Measurements from ENCODE around the gene ITGBL1.

The ITGBL1 gene, protein sequence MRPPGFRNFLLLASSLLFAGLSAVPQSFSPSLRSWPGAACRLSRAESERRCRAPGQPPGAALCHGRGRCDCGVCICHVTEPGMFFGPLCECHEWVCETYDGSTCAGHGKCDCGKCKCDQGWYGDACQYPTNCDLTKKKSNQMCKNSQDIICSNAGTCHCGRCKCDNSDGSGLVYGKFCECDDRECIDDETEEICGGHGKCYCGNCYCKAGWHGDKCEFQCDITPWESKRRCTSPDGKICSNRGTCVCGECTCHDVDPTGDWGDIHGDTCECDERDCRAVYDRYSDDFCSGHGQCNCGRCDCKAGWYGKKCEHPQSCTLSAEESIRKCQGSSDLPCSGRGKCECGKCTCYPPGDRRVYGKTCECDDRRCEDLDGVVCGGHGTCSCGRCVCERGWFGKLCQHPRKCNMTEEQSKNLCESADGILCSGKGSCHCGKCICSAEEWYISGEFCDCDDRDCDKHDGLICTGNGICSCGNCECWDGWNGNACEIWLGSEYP

DNA sequence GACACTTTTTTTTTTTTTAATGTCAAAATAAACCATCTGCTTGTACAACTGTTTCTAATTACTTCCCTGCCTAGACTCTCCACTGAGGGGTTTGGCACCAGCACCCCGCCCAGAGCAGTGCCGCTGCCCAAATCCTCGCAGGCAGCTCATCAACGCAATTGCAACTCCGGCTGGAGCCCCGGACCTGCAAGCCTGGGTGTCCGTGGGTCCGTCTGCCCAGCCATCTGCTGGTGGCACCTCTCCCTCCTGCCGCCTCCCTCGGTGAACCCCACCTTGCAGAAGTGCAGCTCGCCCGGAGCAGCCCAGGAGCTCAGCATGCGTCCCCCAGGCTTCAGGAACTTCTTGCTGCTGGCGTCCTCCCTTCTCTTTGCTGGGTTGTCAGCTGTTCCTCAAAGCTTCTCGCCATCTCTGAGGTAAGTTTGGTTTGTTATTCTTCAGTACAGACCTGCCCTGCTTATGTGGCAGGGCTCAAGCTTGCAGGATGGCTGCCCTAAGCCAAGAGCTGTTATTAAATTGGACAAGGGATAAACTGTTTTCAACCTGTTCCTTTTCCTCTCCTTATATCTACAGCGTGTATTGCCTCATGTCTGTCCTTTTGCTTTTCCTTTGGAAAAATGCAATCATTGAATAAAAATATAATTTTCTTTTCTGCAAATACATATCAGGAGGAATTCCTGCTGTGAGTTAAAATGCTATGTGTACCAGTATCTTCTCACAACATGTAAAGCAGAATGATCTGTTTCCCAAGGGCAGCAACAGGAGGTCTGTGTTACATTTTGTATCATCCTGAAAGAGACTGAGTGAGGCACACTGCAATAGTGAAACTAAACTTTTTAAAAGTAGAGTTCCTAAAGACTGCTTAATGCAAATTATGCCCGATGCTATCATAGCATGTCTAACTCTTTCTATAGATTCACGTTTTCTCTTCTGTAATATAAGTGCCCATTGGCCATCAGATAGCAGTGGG lies at the start of gene ITGBL1:
Gene ITGBL1, plus strand, starts transcription at position 157 of the 967 bp plus-strand sequence. Its CDS starts 159 bp downstream, at position 316.
- Histone ChIP-seq H3K36me3 (ENCODE audit: low read depth) (no peaks in the 10 kb centered on the region; the same call in 1 of the 2 replicates), H3K27me3 (ENCODE audit: insufficient read depth, poor library complexity, severe bottlenecking) (no peaks in the 10 kb centered on the region), H3K4me3 (ENCODE audit: severe bottlenecking) (peak within 1 kb of the TSS; percentile 6), H3K4me1 (ENCODE audit: insufficient read depth, poor library complexity, severe bottlenecking) (peaks cover 64% of the 10 kb centered on the region), H3K9me3 (ENCODE audit: severe bottlenecking) (no peaks in the 10 kb centered on the region), H3K27ac (ENCODE audit: poor library complexity, severe bottlenecking) (peak within 1 kb of the TSS; percentile 98)
- peak; percentile 58 for DNase-seq (ENCODE audit: low spot score)
- ATAC-seq (ENCODE audit: low read depth) = no peak
- TF ChIP-seq, protein P1, sequence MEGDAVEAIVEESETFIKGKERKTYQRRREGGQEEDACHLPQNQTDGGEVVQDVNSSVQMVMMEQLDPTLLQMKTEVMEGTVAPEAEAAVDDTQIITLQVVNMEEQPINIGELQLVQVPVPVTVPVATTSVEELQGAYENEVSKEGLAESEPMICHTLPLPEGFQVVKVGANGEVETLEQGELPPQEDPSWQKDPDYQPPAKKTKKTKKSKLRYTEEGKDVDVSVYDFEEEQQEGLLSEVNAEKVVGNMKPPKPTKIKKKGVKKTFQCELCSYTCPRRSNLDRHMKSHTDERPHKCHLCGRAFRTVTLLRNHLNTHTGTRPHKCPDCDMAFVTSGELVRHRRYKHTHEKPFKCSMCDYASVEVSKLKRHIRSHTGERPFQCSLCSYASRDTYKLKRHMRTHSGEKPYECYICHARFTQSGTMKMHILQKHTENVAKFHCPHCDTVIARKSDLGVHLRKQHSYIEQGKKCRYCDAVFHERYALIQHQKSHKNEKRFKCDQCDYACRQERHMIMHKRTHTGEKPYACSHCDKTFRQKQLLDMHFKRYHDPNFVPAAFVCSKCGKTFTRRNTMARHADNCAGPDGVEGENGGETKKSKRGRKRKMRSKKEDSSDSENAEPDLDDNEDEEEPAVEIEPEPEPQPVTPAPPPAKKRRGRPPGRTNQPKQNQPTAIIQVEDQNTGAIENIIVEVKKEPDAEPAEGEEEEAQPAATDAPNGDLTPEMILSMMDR (IDR thresholded peaks at IDR 0.05; ENCODE audit: poor library complexity, severe bottlenecking) = no peak

DNA sequence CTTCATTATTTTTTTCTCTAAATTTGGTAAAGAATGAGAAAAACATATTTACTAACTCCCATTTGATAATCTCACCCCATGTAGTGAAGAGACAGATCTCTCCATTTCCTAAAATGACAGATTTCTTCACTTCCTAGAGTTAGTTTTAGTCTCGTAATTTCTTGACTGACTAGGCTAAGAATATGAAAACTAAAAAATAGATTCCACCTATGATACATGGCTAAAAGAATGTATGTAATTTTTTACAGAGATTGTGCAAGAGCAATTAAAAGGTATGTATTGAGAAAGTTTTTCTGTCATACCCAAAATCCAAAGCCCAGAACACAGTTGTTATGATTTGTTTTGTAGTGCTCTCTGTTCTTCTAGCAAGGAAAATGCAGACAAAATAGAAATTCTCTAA lies 45.7 kb upstream of the ITGBL1 start:
- Histone ChIP-seq H3K36me3 (ENCODE audit: low read depth) (no peaks in the 10 kb centered on the region), H3K27me3 (ENCODE audit: insufficient read depth, poor library complexity, severe bottlenecking) (no peaks in the 10 kb centered on the region), H3K9me3 (ENCODE audit: severe bottlenecking) (no peaks in the 10 kb centered on the region), H3K4me1 (ENCODE audit: insufficient read depth, poor library complexity, severe bottlenecking) (peaks cover 24% of the 10 kb centered on the region), H3K4me3 (ENCODE audit: severe bottlenecking) (no peak overlapping the region), H3K27ac (ENCODE audit: poor library complexity, severe bottlenecking) (peak overlapping the region; percentile 73)
- TF ChIP-seq, protein P1 (IDR thresholded peaks at IDR 0.05; ENCODE audit: poor library complexity, severe bottlenecking) = no peak
- no peak for DNase-seq (ENCODE audit: low spot score)
- peak; percentile 80 for ATAC-seq (ENCODE audit: low read depth)

DNA sequence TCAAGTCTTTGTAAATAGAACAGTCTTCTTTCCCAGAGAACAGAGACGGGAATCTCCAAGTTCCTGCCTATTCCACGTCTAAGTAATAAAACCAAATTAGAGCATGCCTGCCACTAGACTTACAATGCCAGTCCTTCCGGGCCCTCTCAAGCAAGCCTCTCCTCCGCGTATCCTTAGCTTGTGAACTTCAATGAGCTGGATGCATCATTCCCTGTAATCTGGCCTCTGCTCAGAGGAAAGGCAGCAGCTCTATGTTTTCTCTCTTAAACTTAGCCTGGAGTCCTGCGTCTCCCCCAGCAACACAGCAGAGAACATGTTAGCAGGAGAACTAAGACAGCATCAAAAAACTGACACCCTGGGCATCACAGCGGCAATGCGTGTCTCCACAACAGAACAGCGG lies 44.3 kb upstream of the ITGBL1 start:
- ATAC-seq (ENCODE audit: low read depth) = no peak
- H3K9me3 ChIP-seq (ENCODE audit: severe bottlenecking) = no peaks in the 10 kb centered on the region
- no peak for DNase-seq (ENCODE audit: low spot score)
- no peaks in the 10 kb centered on the region for H3K36me3 ChIP-seq (ENCODE audit: low read depth)
- TF ChIP-seq, protein P1 (IDR thresholded peaks at IDR 0.05; ENCODE audit: poor library complexity, severe bottlenecking) = no peak
- no peaks in the 10 kb centered on the region for H3K27me3 ChIP-seq (ENCODE audit: insufficient read depth, poor library complexity, severe bottlenecking)
- H3K4me3 ChIP-seq (ENCODE audit: severe bottlenecking) = no peak overlapping the region
- peak overlapping the region; percentile 73 for H3K27ac ChIP-seq (ENCODE audit: poor library complexity, severe bottlenecking)
- peaks cover 24% of the 10 kb centered on the region for H3K4me1 ChIP-seq (ENCODE audit: insufficient read depth, poor library complexity, severe bottlenecking)

DNA sequence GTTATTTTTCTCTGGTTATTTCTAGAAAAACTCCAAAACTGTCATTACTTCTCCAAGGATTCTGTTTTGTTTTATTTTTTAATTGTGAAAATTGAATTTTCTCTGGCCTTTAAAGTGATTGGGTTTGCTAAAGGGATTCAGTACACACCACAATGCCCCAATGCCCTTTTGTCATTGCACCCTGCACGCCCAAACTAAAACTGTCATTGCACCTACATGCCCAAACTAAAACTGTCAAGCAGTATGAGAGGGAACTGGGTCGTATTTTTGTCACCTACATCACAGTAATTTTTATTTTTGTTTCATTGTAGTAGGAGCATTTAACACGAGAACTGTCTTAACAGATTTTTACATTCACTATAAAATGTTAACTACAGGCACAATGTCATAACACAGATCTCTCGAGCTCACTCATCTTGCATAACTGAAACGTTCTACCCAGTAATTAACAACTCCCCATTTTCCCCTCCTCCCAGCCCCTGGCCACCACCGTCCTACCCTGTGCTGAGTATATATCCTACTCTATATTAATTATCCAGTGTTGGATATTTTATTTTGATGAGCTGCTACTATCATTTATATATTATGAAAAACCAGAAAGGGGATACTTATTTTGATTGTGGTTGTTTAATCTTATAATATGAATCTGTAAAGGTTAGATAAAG lies 43.4 kb upstream of the ITGBL1 start:
- TF ChIP-seq, protein P1 (IDR thresholded peaks at IDR 0.05; ENCODE audit: poor library complexity, severe bottlenecking) = no peak
- ATAC-seq (ENCODE audit: low read depth) (no peak), DNase-seq (ENCODE audit: low spot score) (no peak)
- Histone ChIP-seq H3K4me3 (ENCODE audit: severe bottlenecking) (no peak overlapping the region), H3K36me3 (ENCODE audit: low read depth) (no peaks in the 10 kb centered on the region), H3K9me3 (ENCODE audit: severe bottlenecking) (no peaks in the 10 kb centered on the region), H3K27ac (ENCODE audit: poor library complexity, severe bottlenecking) (no peak overlapping the region), H3K4me1 (ENCODE audit: insufficient read depth, poor library complexity, severe bottlenecking) (peaks cover 24% of the 10 kb centered on the region), H3K27me3 (ENCODE audit: insufficient read depth, poor library complexity, severe bottlenecking) (no peaks in the 10 kb centered on the region)
